HepG2 (cell line): ENCODE data around the gene SGMS1. TPM values are rescaled to one million over a fixed set of nuclear protein-coding genes. Genes with fewer than 3 reads are reported as not detected.

Source experiments
- CERS6 ChIP-seq: sonication (generic); formaldehyde crosslinking; IDR thresholded peaks from 2 replicates; pipeline ENCODE4 v1.5.0; 2020; ENCODE audit warnings: missing genetic modification reagents
- CSRNP2 ChIP-seq: sonication (generic); formaldehyde crosslinking; conservative IDR thresholded peaks from 2 replicates; pipeline ENCODE4 v1.8.0; 2022; ENCODE audit warnings: low read depth, missing genetic modification reagents
- DNMT3B ChIP-seq: conservative IDR thresholded peaks from 2 replicates; pipeline ENCODE4 v1.6.1; 2016; ENCODE audit warnings: missing biosample characterization, control low read depth
- FOXK2 ChIP-seq: fragments of 450-650 bp; IDR thresholded peaks from 2 replicates; pipeline ENCODE4 v1.6.1; 2016
- PATZ1 ChIP-seq: sonication (generic); formaldehyde crosslinking; IDR thresholded peaks from 2 replicates; pipeline ENCODE4 v1.4.0; 2020; ENCODE audit warnings: missing genetic modification reagents
- RERE ChIP-seq: IDR thresholded peaks from 2 replicates; pipeline ENCODE4 v1.6.1; 2016; ENCODE audit warnings: low read depth, missing genetic modification reagents, missing compliant biosample characterization
- ZNF232 ChIP-seq: sonication (generic); formaldehyde crosslinking; IDR thresholded peaks from 2 replicates; pipeline ENCODE4 v1.4.0; 2020; ENCODE audit warnings: missing genetic modification reagents, borderline replicate concordance
- ZNF318 ChIP-seq: sonication (generic); formaldehyde crosslinking; IDR thresholded peaks from 2 replicates; pipeline ENCODE4 v1.4.0; 2020; ENCODE audit warnings: mild to moderate bottlenecking, missing genetic modification reagents
- ZNF720 ChIP-seq: sonication (generic); formaldehyde crosslinking; IDR thresholded peaks from 2 replicates; pipeline ENCODE4 v1.4.0; 2020; ENCODE audit warnings: missing genetic modification reagents
- ZNF772 ChIP-seq: sonication (generic); formaldehyde crosslinking; IDR thresholded peaks from 2 replicates; pipeline ENCODE4 v1.5.0; 2020; ENCODE audit warnings: mild to moderate bottlenecking, missing genetic modification reagents
- polyA plus RNA-seq, 8 experiments: library from polyadenylated mRNA; depleted of rRNA in 3 of 8; stranded (reverse) in 7 of 8; unstranded in 1 of 8; fragments of >200 nt; fragmentation: Illumina TruSeq in 4 of 8; extraction: Trizol in 4 of 8; gene quantifications; 2 replicates each; pipeline versions ENCODE4 v1.2.1 to v1.2.3, GENCODE V29; 2011 to 2016; ENCODE audit warnings: low read depth in 4 of 8, missing spikeins in 1 of 8, mixed read lengths in 1 of 8; ENCODE audit not compliant: insufficient read depth in 1 of 8
- total RNA-seq, 5 experiments: library from RNA; depleted of rRNA; stranded (reverse); fragments of >200 nt; fragmentation: Illumina TruSeq; extraction: Trizol; gene quantifications; 2 replicates each; pipeline ENCODE4 v1.2.3, GENCODE V29; 2016; ENCODE audit warnings: low read depth in 1 of 5

The SGMS1 gene
- total and polyA plus RNA-seq, 2 of the 13 experiments (the other 11 are each of a cell fraction or from before 2014, with no cell fraction given): 6.5 to 15.1 TPM

GRCh38 chr10:50624866-50625501 is 1.2 kb upstream of the SGMS1 start (continued):
- TF ChIP-seq DNMT3B (CRISPR knock-in tag) (0 out of 2 replicates have a peak, but pooled peaks have one; percentile 27), ZNF720 (CRISPR knock-in tag) (no peak), CSRNP2 (CRISPR knock-in tag) (no peak), RERE (CRISPR knock-in tag) (no peak; the same call in 1 of the 2 replicates), ZNF772 (no peak), CERS6 (0 out of 2 replicates have a peak, but pooled peaks have one; percentile 26), PATZ1 (CRISPR knock-in tag) (0 out of 2 replicates have a peak, but pooled peaks have one; percentile 19), FOXK2 (no peak), ZNF232 (CRISPR knock-in tag) (peak; percentile 63; the same call in 1 of the 2 replicates), ZNF318 (CRISPR knock-in tag) (no peak)
